ENCODE measurements around the gene C17orf58.
"Not testable (repeated sequence)": the region's sequence is repeated elsewhere in the genome, so short reads cannot be mapped to it uniquely, and the experiment has no call there.

The C17orf58 gene

DNA sequence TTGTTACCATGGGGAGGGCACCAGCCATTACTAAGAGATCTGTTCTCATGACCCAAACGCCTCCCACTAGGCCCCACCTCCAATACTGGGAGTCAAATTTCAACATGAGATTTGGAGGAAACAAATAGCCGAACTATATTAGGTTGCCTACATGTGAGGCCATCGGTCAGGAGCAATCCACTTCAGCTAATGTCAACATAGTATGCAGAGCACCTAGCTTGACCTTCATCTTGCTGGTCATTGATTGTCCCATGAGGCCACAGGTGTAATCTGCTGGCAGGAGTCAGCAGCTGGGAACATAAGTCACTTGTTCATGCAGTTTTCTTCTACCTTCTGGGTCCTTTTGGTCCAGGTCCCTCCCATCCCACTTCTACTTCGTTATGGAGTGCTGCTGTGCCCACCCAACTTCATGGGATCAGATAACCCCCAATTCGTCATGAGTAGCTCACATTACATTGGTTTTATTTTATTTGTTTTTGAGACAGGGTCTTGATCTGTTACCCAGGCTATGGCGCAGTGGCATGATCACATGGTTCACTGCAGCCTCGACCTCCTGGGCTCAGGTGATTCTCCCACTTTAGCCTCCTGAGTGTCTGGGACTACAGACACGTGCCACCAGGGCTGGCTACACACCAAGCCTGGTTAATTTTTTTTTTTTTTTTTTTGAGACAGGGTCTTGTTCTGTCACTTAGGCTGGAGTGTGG lies 33.4 kb upstream of the C17orf58 start:
- H3K4me3 ChIP-seq (ENCODE audit: low read depth, low read length), result no peak overlapping the region
- DNase-seq (ENCODE audit: low read depth), result no peak
- TF ChIP-seq, protein P1, sequence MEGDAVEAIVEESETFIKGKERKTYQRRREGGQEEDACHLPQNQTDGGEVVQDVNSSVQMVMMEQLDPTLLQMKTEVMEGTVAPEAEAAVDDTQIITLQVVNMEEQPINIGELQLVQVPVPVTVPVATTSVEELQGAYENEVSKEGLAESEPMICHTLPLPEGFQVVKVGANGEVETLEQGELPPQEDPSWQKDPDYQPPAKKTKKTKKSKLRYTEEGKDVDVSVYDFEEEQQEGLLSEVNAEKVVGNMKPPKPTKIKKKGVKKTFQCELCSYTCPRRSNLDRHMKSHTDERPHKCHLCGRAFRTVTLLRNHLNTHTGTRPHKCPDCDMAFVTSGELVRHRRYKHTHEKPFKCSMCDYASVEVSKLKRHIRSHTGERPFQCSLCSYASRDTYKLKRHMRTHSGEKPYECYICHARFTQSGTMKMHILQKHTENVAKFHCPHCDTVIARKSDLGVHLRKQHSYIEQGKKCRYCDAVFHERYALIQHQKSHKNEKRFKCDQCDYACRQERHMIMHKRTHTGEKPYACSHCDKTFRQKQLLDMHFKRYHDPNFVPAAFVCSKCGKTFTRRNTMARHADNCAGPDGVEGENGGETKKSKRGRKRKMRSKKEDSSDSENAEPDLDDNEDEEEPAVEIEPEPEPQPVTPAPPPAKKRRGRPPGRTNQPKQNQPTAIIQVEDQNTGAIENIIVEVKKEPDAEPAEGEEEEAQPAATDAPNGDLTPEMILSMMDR (IDR thresholded peaks at IDR 0.05; ENCODE audit: low read depth, low read length, missing control alignments), result no peak

DNA sequence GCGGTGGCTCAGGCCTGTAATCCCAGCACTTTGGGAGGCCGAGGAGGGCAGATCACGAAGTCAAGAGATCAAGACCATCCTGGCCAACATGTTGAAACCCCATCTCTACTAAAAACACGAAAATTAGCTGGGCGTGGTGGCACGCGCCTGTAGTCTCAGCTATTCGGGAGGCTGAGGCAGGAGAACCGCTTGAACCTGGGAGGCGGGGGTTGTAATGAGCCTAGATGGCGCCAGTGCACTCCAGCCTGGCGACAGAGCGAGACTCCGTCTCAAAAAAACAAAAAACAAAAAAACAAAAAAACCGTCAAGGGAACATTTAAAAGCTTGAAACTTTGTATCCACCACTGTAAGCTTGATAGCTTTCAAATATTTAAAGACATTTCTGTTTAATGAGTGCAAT lies 26.3 kb upstream of the C17orf58 start:
- DNase-seq (ENCODE audit: low read depth); H3K4me3 ChIP-seq (ENCODE audit: low read depth, low read length): not testable (repeated sequence)

DNA sequence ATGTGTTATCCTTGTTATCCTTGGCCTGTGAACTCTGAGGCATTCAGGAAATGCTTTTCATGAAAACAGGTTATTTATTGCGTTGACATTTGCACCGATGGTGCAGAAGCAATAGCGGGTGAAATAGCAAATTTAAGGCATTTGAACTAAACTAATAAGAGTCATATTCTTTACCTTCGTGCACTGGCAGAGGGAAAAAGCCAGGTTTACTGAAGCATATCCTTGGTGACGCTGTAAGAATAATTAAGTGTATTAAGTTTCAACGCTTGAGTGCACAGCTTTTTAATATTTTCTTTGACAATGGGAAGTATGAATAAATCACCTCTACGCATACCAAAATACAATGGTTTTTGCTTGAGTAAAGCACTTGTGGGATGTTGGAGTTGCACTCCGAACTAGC lies 25.7 kb upstream of the C17orf58 start:
- TF ChIP-seq, protein P1 (IDR thresholded peaks at IDR 0.05; ENCODE audit: low read depth, low read length, missing control alignments), result no peak
- DNase-seq (ENCODE audit: low read depth), result no peak
- H3K4me3 ChIP-seq (ENCODE audit: low read depth, low read length), result no peak overlapping the region

DNA sequence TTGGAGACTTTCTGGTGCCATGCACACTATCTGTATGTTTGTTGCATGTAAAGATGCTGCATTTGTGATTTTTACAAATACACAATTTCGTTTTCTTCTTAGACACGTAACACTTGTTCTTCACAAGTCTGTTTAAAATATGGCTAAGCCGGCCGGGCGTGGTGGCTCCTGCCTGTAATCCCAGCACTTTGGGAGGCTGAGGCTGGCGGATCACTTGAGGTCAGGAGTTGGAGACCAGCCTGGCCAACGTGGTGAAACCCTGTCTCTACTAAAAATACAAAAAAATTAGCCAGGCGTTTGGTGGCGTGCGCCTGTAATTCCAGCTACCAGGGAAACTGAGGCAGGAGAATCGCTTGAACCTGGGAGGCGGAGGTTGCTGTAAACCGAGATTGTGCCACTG lies 24.5 kb upstream of the C17orf58 start:
- H3K4me3 ChIP-seq (ENCODE audit: low read depth, low read length), result peak overlapping the region; percentile 64; the same call in 1 of the 2 replicates

DNA sequence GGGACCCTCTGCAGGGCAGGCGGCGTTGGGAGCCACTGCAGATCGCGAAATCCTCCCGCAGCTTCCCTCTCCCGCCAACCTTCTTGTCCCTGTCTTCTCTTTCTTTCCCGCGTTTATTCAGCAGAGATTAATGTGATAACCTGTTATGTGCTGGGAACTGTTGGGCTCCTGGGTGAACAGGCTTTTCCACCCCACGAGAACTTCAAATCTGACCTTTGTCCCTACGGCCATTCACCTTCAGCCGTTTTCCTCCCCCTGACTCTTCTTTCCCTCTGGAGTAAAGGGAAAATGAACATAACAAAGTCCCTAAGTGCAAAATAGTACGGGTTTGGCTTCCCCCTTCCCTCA lies 24.1 kb upstream of the C17orf58 start:
- TF ChIP-seq, protein P1 (IDR thresholded peaks at IDR 0.05; ENCODE audit: low read depth, low read length, missing control alignments), result no peak
- DNase-seq (ENCODE audit: low read depth), result no peak
- peak overlapping the region; percentile 64 for H3K4me3 ChIP-seq (ENCODE audit: low read depth, low read length)

More for the DNA sequence above, 24.5 kb upstream of the C17orf58 start:
- not testable (repeated sequence) for DNase-seq (ENCODE audit: low read depth)

DNA sequence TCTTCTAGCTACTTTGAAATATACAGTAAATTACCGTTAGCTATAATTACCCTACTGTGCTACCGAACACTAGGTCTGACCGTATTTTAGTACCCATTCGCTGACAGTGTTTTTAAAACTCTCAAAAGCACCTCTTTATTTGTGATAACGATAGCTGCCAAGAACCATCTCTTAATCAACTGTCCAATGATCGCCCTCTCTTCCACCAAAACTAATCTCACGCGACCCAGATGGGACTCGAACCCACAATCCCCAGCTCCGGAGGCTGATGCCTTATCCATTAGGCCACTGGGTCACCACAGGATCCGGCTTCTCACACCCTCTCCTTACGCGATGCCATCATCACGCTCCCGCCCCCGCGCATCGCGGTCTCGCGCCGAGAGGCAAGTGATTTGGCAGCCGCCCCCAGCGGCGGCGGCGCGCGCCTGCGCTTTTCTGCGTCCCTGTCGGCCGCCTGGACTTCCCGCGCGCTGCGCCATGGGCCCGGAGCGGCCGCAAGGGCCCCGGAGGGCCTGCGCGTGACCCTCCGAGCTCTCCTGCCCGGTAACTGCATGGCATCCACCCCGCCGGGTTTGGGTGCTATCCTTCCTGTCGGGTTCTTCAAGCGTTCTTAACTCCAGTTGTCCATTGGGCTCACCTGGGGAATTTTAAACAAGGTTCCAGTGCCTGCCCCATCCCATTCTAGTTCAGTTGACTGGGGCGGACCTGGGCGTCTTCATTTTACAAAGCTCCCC lies 23.6 kb upstream of the C17orf58 start:
- peak; percentile 91 for DNase-seq (ENCODE audit: low read depth)
- TF ChIP-seq, protein P1 (IDR thresholded peaks at IDR 0.05; ENCODE audit: low read depth, low read length, missing control alignments), result peak; percentile 59
- H3K4me3 ChIP-seq (ENCODE audit: low read depth, low read length), result peak overlapping the region; percentile 64

DNA sequence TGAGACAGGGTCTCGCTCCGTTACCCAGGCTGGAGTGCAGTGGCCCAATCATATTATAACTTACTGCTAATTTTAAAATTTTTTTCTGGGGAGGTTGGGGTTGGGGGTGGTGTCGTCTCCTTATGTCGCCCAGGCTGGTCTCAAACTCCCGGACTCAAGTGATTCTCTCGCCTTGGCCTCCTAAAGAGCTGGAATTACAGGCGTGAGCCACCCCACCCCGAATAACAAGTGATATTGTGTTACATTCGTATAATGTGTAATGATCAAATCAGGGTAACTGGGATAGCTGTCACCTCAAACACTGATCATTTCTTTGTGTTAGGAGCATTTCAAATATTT lies 23.0 kb upstream of the C17orf58 start:
- TF ChIP-seq, protein P1 (IDR thresholded peaks at IDR 0.05; ENCODE audit: low read depth, low read length, missing control alignments), result no peak
- no peak for DNase-seq (ENCODE audit: low read depth)
- H3K4me3 ChIP-seq (ENCODE audit: low read depth, low read length), result no peak overlapping the region

DNA sequence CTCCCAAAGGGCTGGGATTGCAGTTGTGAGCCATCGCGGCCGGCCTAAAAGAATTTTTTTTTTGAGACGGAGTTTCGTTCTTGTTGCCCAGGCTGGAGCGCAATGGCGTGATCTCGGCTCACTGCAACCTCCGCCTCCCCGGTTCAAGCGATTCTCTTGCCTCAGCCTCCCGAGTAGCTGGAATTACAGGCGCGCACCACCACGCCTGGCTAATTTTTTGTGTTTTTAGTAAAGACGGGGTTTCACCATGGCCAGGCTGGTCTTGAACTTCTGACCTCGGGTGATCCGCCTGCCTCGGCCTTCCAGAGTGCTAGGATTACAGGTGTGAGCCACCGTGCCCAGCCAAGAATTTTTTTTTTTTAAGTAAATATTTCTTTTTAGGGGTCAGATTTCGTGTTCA lies 22.2 kb upstream of the C17orf58 start:
- not testable (repeated sequence) for H3K4me3 ChIP-seq (ENCODE audit: low read depth, low read length); DNase-seq (ENCODE audit: low read depth)

All from GM12864 (cell line).